Fibroblast of lung (primary cell): ENCODE measurements around the gene WNT4. TPM values are rescaled to one million over a fixed set of nuclear protein-coding genes. Genes with fewer than 3 reads are reported as not detected.

Source experiments
- DNase-seq, 2 donors: peaks; one replicate each; pipeline versions ENCODE4 v3.0.0 to v3.0.0-alpha.2; 2010; ENCODE audit warnings: low read depth in 2 of 2
- H2AFZ ChIP-seq: 2 replicates; pipeline ENCODE4 v1.5.1; 2012; ENCODE audit warnings: low read length, control low read depth, inconsistent platforms
- H3K27ac ChIP-seq: 2 replicates; pipeline ENCODE4 v1.5.1; 2011; ENCODE audit warnings: low read length, control low read depth; ENCODE audit not compliant: insufficient read depth
- H3K27me3 ChIP-seq: 2 replicates; pipeline ENCODE4 v1.5.1; 2011; ENCODE audit warnings: mild to moderate bottlenecking, low read length; ENCODE audit not compliant: control insufficient read depth, insufficient read depth
- H3K36me3 ChIP-seq: 2 replicates; pipeline ENCODE4 v1.5.1; 2011; ENCODE audit warnings: low read length; ENCODE audit not compliant: control insufficient read depth, insufficient read depth
- H3K4me1 ChIP-seq: 2 replicates; pipeline ENCODE4 v1.5.1; 2011; ENCODE audit warnings: low read length; ENCODE audit not compliant: control insufficient read depth, insufficient read depth; ENCODE audit errors: extremely low read depth
- H3K4me2 ChIP-seq: 2 replicates; pipeline ENCODE4 v1.5.1; 2011; ENCODE audit warnings: low read length, control low read depth; ENCODE audit not compliant: insufficient read depth; ENCODE audit errors: extremely low read depth
- H3K4me3 ChIP-seq, 4 experiments: fragments of 200-600 bp in 1 of 4; sonication (generic) in 1 of 4; replicated peaks in 1 of 4; 2 replicates each; pipeline ENCODE4 v1.5.1; 2011 to 2016; ENCODE audit warnings: low read length in 4 of 4, low read depth in 3 of 4, mild to moderate bottlenecking in 3 of 4, control low read depth in 2 of 4, inconsistent platforms in 1 of 4, mixed read lengths in 1 of 4; ENCODE audit not compliant: insufficient read depth in 1 of 4; ENCODE audit errors: control extremely low read depth in 1 of 4
- H3K79me2 ChIP-seq: 2 replicates; pipeline ENCODE4 v1.5.1; 2012; ENCODE audit warnings: mild to moderate bottlenecking, low read length, inconsistent platforms; ENCODE audit not compliant: control insufficient read depth, insufficient read depth
- H3K9ac ChIP-seq: 2 replicates; pipeline ENCODE4 v1.5.1; 2011; ENCODE audit warnings: mild to moderate bottlenecking, low read length, control low read depth; ENCODE audit not compliant: insufficient read depth
- H3K9me3 ChIP-seq: 2 replicates; pipeline ENCODE4 v1.5.1; 2012; ENCODE audit warnings: low read depth, low read length; ENCODE audit not compliant: control insufficient read depth, insufficient read depth
- H4K20me1 ChIP-seq: 2 replicates; pipeline ENCODE4 v1.5.1; 2011; ENCODE audit warnings: low read length; ENCODE audit not compliant: control insufficient read depth, insufficient read depth; ENCODE audit errors: extremely low read depth
- CTCF ChIP-seq, 2 donors: IDR thresholded peaks in 1 of 2; conservative IDR thresholded peaks in 1 of 2; 1 replicate in 1 of 2; 2 replicates in 1 of 2; pipeline ENCODE4 v1.5.1; 2011 to 2012; ENCODE audit warnings: low read length in 2 of 2, control low read depth in 1 of 2, inconsistent platforms in 1 of 2, low read depth in 1 of 2, mild to moderate bottlenecking in 1 of 2
- EZH2 ChIP-seq: IDR thresholded peaks from 2 replicates; pipeline ENCODE4 v1.5.1; 2012; ENCODE audit warnings: low read length, control low read depth, mild to moderate bottlenecking; ENCODE audit errors: missing control alignments
- polyA plus RNA-seq, 2 donors: library from polyadenylated mRNA; depleted of rRNA in 1 of 2; stranded (reverse) in 1 of 2; unstranded in 1 of 2; fragments of >200 nt; gene quantifications; 2 replicates each; pipeline ENCODE4 v1.2.1, GENCODE V29; 2011 to 2012; ENCODE audit warnings: missing spikeins in 1 of 2
- total RNA-seq: library from RNA; depleted of rRNA; stranded (reverse); fragments of >200 nt; gene quantifications from 2 replicates; pipeline ENCODE4 v1.2.1, GENCODE V29; 2014

The WNT4 gene
- total and polyA plus RNA-seq, 2 donors (not counting 1 experiment from before 2014, with no cell fraction given) = under 0.01 TPM; not detected in 1

- Histone ChIP-seq H3K4me3 (no peak overlapping the region), H3K4me1 (no peaks in the 10 kb centered on the region), H3K27ac (no peak overlapping the region), H3K36me3 (peaks cover 4% of the 10 kb centered on the region), H2AFZ (no peak overlapping the region), H3K9me3 (no peaks in the 10 kb centered on the region), H3K9ac (no peak overlapping the region), H3K79me2 (no peaks in the 10 kb centered on the region), H4K20me1 (no peaks in the 10 kb centered on the region), H3K4me2 (no peak overlapping the region), H3K27me3 (no peaks in the 10 kb centered on the region)
- no peak for TF ChIP-seq CTCF (conservative IDR thresholded peaks at IDR 0.05 in 1 of 2, IDR thresholded peaks at IDR 0.05 in 1 of 2; ENCODE audit: low read depth in 1 of 2, low read length in 2 of 2)
- no peak for TF ChIP-seq EZH2
- no peak for DNase-seq
These were observed 18.9 kb downstream of the WNT4 start for GRCh38 chr1:22123901-22124404.

GRCh38 chr1:22123071-22123390, 19.9 kb downstream of the WNT4 start:
- Histone ChIP-seq H2AFZ (no peak overlapping the region), H3K4me2 (no peak overlapping the region), H3K9ac (no peak overlapping the region), H3K4me3 (no peak overlapping the region), H3K27me3 (no peaks in the 10 kb centered on the region), H3K27ac (no peak overlapping the region), H4K20me1 (no peaks in the 10 kb centered on the region), H3K9me3 (no peaks in the 10 kb centered on the region), H3K79me2 (no peaks in the 10 kb centered on the region), H3K4me1 (no peaks in the 10 kb centered on the region), H3K36me3 (peaks cover 4% of the 10 kb centered on the region)
- no peak for DNase-seq
- no peak for TF ChIP-seq CTCF (conservative IDR thresholded peaks at IDR 0.05 in 1 of 2, IDR thresholded peaks at IDR 0.05 in 1 of 2; ENCODE audit: low read depth in 1 of 2, low read length in 2 of 2)

- H3K4me1 ChIP-seq = no peaks in the 10 kb centered on the region
- TF ChIP-seq CTCF (conservative IDR thresholded peaks at IDR 0.05 in 1 of 2, IDR thresholded peaks at IDR 0.05 in 1 of 2; ENCODE audit: low read depth in 1 of 2, low read length in 2 of 2) = no peak
- TF ChIP-seq EZH2 = no peak
- peaks cover 4% of the 10 kb centered on the region for H3K36me3 ChIP-seq
- H3K9me3 ChIP-seq = no peaks in the 10 kb centered on the region
- H3K27me3 ChIP-seq = no peaks in the 10 kb centered on the region
- no peaks in the 10 kb centered on the region for H3K79me2 ChIP-seq
- H4K20me1 ChIP-seq = no peaks in the 10 kb centered on the region
- no peak for DNase-seq
- H3K4me3 ChIP-seq = no peak overlapping the region
- H3K4me2 ChIP-seq = no peak overlapping the region
- no peak overlapping the region for H2AFZ ChIP-seq
- H3K9ac ChIP-seq = no peak overlapping the region
- H3K27ac ChIP-seq = no peak overlapping the region
These were observed 20.4 kb downstream of the WNT4 start for GRCh38 chr1:22122273-22123070.
